K562 (cell line): ENCODE measurements around the gene DGAT2L6. TPM values are rescaled to one million over a fixed set of nuclear protein-coding genes. Genes with fewer than 3 reads are reported as not detected.

ENCODE experiments used
- ATAC-seq: fragments of 200-7000 bp; cut with Tn5 transposase; 3 replicates; pipeline ENCODE4 v1.9.1; 2020; ENCODE audit warnings: moderate library complexity
- BruUV-seq: library from RNA; stranded (reverse); fragments of 400-500 nt; replicated peaks from 2 replicates; lab custom pipeline; 2021; lab: Mats Ljungman, UMichigan
- CTCF ChIA-PET: fragments of 300-600 bp; formaldehyde crosslinking; extraction: SDS; loops from one replicate; lab custom pipeline; 2021; ENCODE audit warnings: low intra/inter-chr PET ratio; lab: Yijun Ruan, JAX
- POLR2A ChIA-PET: fragments of 300-600, 350-650 bp; sonication (Branson Sonifier 250); formaldehyde crosslinking; extraction: SDS; loops from one replicate; lab custom pipeline; 2021; ENCODE audit warnings: antibody characterized with exemption, inconsistent platforms; lab: Yijun Ruan, JAX
- DNase-seq, 4 experiments: peaks; one replicate each; pipeline versions ENCODE4 v3.0.0 to v3.0.0-alpha.2; 2011 to 2018; ENCODE audit warnings: low spot score in 3 of 4, mixed read lengths in 3 of 4; ENCODE audit errors: extremely low read depth in 1 of 4
- FAIRE-seq: peaks from 2 replicates; lab custom pipeline; 2011; peaks lifted over from hg19 to GRCh38; lab: Jason Lieb, UNC
- H2AFZ ChIP-seq: 2 replicates; pipeline ENCODE4 v1.6.0; 2011; ENCODE audit warnings: low read depth, low read length, control low read depth, inconsistent platforms
- H3K27ac ChIP-seq: fragments of 200-600 bp; 3 replicates; pipeline ENCODE4 v1.8.0; 2011; ENCODE audit warnings: low read depth, mild to moderate bottlenecking, control low read depth, inconsistent platforms, low read length, moderate library complexity, mixed read lengths; ENCODE audit errors: extremely low read depth
- H3K27me3 ChIP-seq, 2 experiments: fragments of 300-600 bp in 1 of 2; 2 replicates in 1 of 2; 3 replicates in 1 of 2; pipeline versions ENCODE4 v1.6.0 to v1.8.0; 2011; ENCODE audit warnings: inconsistent platforms in 2 of 2, low read length in 2 of 2, mild to moderate bottlenecking in 1 of 2, mixed read lengths in 1 of 2, moderate library complexity in 1 of 2; ENCODE audit not compliant: control insufficient read depth in 2 of 2, insufficient read depth in 2 of 2
- H3K36me3 ChIP-seq: fragments of 300-600 bp; 3 replicates; pipeline ENCODE4 v1.8.0; 2011; ENCODE audit warnings: mild to moderate bottlenecking, low read length, inconsistent platforms; ENCODE audit not compliant: control insufficient read depth, insufficient read depth
- H3K4me1 ChIP-seq, 2 experiments: fragments of 200-600 bp in 1 of 2; replicated peaks in 1 of 2; 2 replicates in 1 of 2; 3 replicates in 1 of 2; pipeline versions ENCODE4 v1.5.1 to v1.8.0; 2011; ENCODE audit warnings: inconsistent platforms in 2 of 2, low read length in 2 of 2, mild to moderate bottlenecking in 1 of 2, mixed read lengths in 1 of 2, moderate library complexity in 1 of 2; ENCODE audit not compliant: control insufficient read depth in 2 of 2, insufficient read depth in 2 of 2
- H3K4me2 ChIP-seq: 2 replicates; pipeline ENCODE4 v1.6.1; 2011; ENCODE audit warnings: low read length, control low read depth, inconsistent platforms, mixed read lengths; ENCODE audit not compliant: insufficient read depth
- H3K4me3 ChIP-seq: fragments of 200-600 bp; sonication (generic), shearing (Covaris generic); 2 replicates; pipeline ENCODE4 v1.5.1; 2016; ENCODE audit warnings: control low read depth, inconsistent platforms
- H3K79me2 ChIP-seq: fragments of 200-600 bp; 3 replicates; pipeline ENCODE4 v1.8.0; 2011; ENCODE audit warnings: low read length, inconsistent platforms; ENCODE audit not compliant: control insufficient read depth, insufficient read depth
- H3K9ac ChIP-seq, 2 experiments: 2 replicates each; pipeline versions ENCODE4 v1.6.0 to v1.6.1; 2011; ENCODE audit warnings: low read depth in 2 of 2, low read length in 2 of 2, control low read depth in 1 of 2, inconsistent platforms in 1 of 2, mild to moderate bottlenecking in 1 of 2, mixed read lengths in 1 of 2; ENCODE audit not compliant: insufficient read depth in 1 of 2
- H3K9me1 ChIP-seq: one replicate; pipeline ENCODE4 v1.6.0; 2011; ENCODE audit warnings: inconsistent platforms, mild to moderate bottlenecking, low read length, moderate library complexity; ENCODE audit not compliant: control insufficient read depth, insufficient read depth
- H3K9me3 ChIP-seq: replicated peaks from 2 replicates; pipeline ENCODE4 v1.5.1; 2011; ENCODE audit warnings: low read depth, low read length, inconsistent platforms; ENCODE audit not compliant: control insufficient read depth, insufficient read depth
- H4K20me1 ChIP-seq: replicated peaks from 2 replicates; pipeline ENCODE4 v1.6.1; 2011; ENCODE audit warnings: low read length, inconsistent platforms, mixed read lengths; ENCODE audit not compliant: control insufficient read depth, insufficient read depth
- CHCHD3 ChIP-seq: fragments of 250-450 bp; sonication (Bioruptor Pico); IDR thresholded peaks from 2 replicates; pipeline ENCODE4 v2.1.2; 2022; ENCODE audit warnings: mild to moderate bottlenecking
- CREBBP ChIP-seq: IDR thresholded peaks from one replicate; pipeline ENCODE4 v1.6.1; 2012; ENCODE audit warnings: low read depth, mild to moderate bottlenecking, control low read depth, inconsistent platforms, low read length
- FUS ChIP-seq: fragments of 200-400 bp; formaldehyde crosslinking; optimal IDR thresholded peaks from 2 replicates; pipeline ENCODE3; 2017; ENCODE audit warnings: low read depth, low read length
- HMGN3 ChIP-seq: IDR thresholded peaks from 2 replicates; pipeline ENCODE4 v1.6.1; 2011; ENCODE audit warnings: borderline replicate concordance, low read depth, mild to moderate bottlenecking, mixed read lengths, low read length; ENCODE audit not compliant: insufficient read length; ENCODE audit errors: extremely low read depth
- HMGXB4 ChIP-seq: sonication (generic); formaldehyde crosslinking; IDR thresholded peaks from 2 replicates; pipeline ENCODE4 v1.8.1; 2023; ENCODE audit warnings: mild to moderate bottlenecking, missing genetic modification reagents
- HSF4 ChIP-seq: fragments of 250-450 bp; sonication (Bioruptor Pico); IDR thresholded peaks from 2 replicates; pipeline ENCODE4 v2.1.2; 2022; ENCODE audit warnings: mild to moderate bottlenecking, moderate library complexity, borderline replicate concordance
- MAZ ChIP-seq, 2 experiments: fragments of 450-650 bp in 1 of 2; sonication (generic) in 1 of 2; formaldehyde crosslinking; IDR thresholded peaks in 1 of 2; conservative IDR thresholded peaks in 1 of 2; 2 replicates each; pipeline versions ENCODE4 v1.4.0 to v1.5.0; 2020; ENCODE audit warnings: mild to moderate bottlenecking in 1 of 2, missing genetic modification reagents in 1 of 2
- NCOR1 ChIP-seq: fragments of 450-650 bp; IDR thresholded peaks from 2 replicates; pipeline ENCODE4 v1.6.1; 2016; ENCODE audit warnings: mild to moderate bottlenecking, moderate library complexity
- NFIX ChIP-seq: fragments of 250-450 bp; sonication (Bioruptor Pico); IDR thresholded peaks from 2 replicates; pipeline ENCODE4 v1.4.0; 2020; ENCODE audit warnings: low read depth, mild to moderate bottlenecking, moderate library complexity
- NR0B1 ChIP-seq: fragments of 450-650 bp; IDR thresholded peaks from one replicate; pipeline ENCODE4 v1.6.1; 2018; ENCODE audit warnings: mild to moderate bottlenecking, moderate library complexity; ENCODE audit not compliant: partially characterized antibody
- NUFIP1 ChIP-seq: fragments of 450-650 bp; IDR thresholded peaks from 2 replicates; pipeline ENCODE4 v1.6.1; 2018; ENCODE audit not compliant: partially characterized antibody
- PCBP1 ChIP-seq: fragments of 200-400 bp; formaldehyde crosslinking; IDR thresholded peaks from 2 replicates; pipeline ENCODE4 v1.6.1; 2018; ENCODE audit warnings: mild to moderate bottlenecking, low read depth, low read length; ENCODE audit not compliant: poor library complexity, severe bottlenecking
- PHF8 ChIP-seq: fragments of 200-600 bp; sonication (generic); IDR thresholded peaks from 2 replicates; pipeline ENCODE4 v1.6.1; 2012; ENCODE audit warnings: mixed run types, mild to moderate bottlenecking, inconsistent platforms, low read length, moderate library complexity, borderline replicate concordance
- RFX7 ChIP-seq: fragments of 250-450 bp; sonication (Bioruptor Pico); IDR thresholded peaks from 2 replicates; pipeline ENCODE4 v1.5.1; 2021; ENCODE audit warnings: mild to moderate bottlenecking
- SRSF9 ChIP-seq: fragments of 200-400 bp; formaldehyde crosslinking; IDR thresholded peaks from 2 replicates; pipeline ENCODE4 v1.6.1; 2017; ENCODE audit warnings: low read depth, low read length, borderline replicate concordance
- THRAP3 ChIP-seq: fragments of 450-650 bp; IDR thresholded peaks from 2 replicates; pipeline ENCODE4 v1.6.1; 2016; ENCODE audit warnings: mild to moderate bottlenecking, inconsistent platforms, borderline replicate concordance
- ZBTB1 ChIP-seq: sonication (generic); formaldehyde crosslinking; IDR thresholded peaks from 2 replicates; pipeline ENCODE4 v1.8.1; 2023; ENCODE audit warnings: missing genetic modification reagents, low read depth, mild to moderate bottlenecking, borderline replicate concordance
- ZNF561 ChIP-seq: fragments of 450-650 bp; formaldehyde crosslinking; conservative IDR thresholded peaks from 2 replicates; pipeline ENCODE4 v1.4.0; 2020; ENCODE audit warnings: mild to moderate bottlenecking, moderate library complexity
- ZNF766 ChIP-seq: fragments of 200-800 bp; sonication (Bioruptor generic); conservative IDR thresholded peaks from 2 replicates; pipeline ENCODE4 v1.6.1; 2016; ENCODE audit warnings: missing genetic modification characterization, missing compliant biosample characterization
- WGBS: fragments of 100-300 bp; shearing (Covaris generic); methylation state at CpG from one replicate; pipeline ENCODE4 v1.1.6; 2016; ENCODE audit warnings: low coverage, mixed read lengths; ENCODE audit not compliant: insufficient coverage; ENCODE audit errors: missing lambda C conversion rate; 5-methylcytosine and 5-hydroxymethylcytosine counted together
- in situ Hi-C: fragments of 300-500 bp; cut with MboI; formaldehyde crosslinking; loops from 4 replicates; pipeline ENCODE4 v1.15.0; 2018; ENCODE audit warnings: inconsistent platforms, mixed read lengths
- intact Hi-C: fragments of 100-400 bp; cut with micrococcal nuclease; formaldehyde crosslinking; loops from 2 replicates; pipeline ENCODE4 v1.14.2; 2022
- polyA plus RNA-seq, 8 experiments: library from polyadenylated mRNA; depleted of rRNA in 4 of 8; stranded (reverse) in 5 of 8; unstranded in 3 of 8; fragments of >200 nt; fragmentation: Nextera tagmentation in 2 of 8; fragmentation: Illumina TruSeq in 1 of 8; extraction: Ambion mirVana in 2 of 8; extraction: Trizol in 1 of 8; gene quantifications; 2 replicates each; pipeline versions ENCODE4 v1.2.1 to v1.2.3, GENCODE V29; 2011 to 2014; ENCODE audit warnings: inconsistent platforms in 1 of 8, missing spikeins in 1 of 8
- total RNA-seq, 7 experiments: library from RNA; depleted of rRNA in 6 of 7; stranded (reverse); fragments of >200 nt in 6 of 7; fragmentation: Illumina TruSeq in 2 of 7; extraction: Trizol in 2 of 7; gene quantifications; 2 replicates each; pipeline versions ENCODE4 v1.2.1 to v1.2.3, GENCODE V29; 2011 to 2021; ENCODE audit warnings: low replicate concordance in 1 of 7

DGAT2L6 gene
- total and polyA plus RNA-seq, 9 of the 15 experiments (the other 6 are each of a cell fraction or from before 2014, with no cell fraction given), result not detected

GRCh38 chrX:70201732-70202131 is 24.4 kb downstream of the DGAT2L6 start:
- 2% methylated on average over 5 of the region's 5 CpGs for whole genome bisulfite sequencing

GRCh38 chrX:70208479-70208878 is 31.2 kb downstream of the DGAT2L6 start:
- BruUV-seq, result no TSS peak
- Histone ChIP-seq H3K79me2 (no peaks in the 10 kb centered on the region), H3K27ac (no peak overlapping the region), H3K36me3 (no peaks in the 10 kb centered on the region), H3K4me1 (no peaks in the 10 kb centered on the region), H3K4me2 (no peak overlapping the region), H4K20me1 (no peaks in the 10 kb centered on the region), H2AFZ (no peak overlapping the region), H3K4me3 (no peak overlapping the region), H3K27me3 (no peaks in the 10 kb centered on the region; a peak in 1 of 5 replicates), H3K9ac (no peak overlapping the region), H3K9me3 (no peaks in the 10 kb centered on the region), H3K9me1 (no peaks in the 10 kb centered on the region)
- in situ Hi-C loops, result no loop called here
- FAIRE-seq (no peak), DNase-seq (no peak), ATAC-seq (no peak)
- intact Hi-C loops, result no loop called here
- ChIA-PET CTCF (no interaction called here), POLR2A (no interaction called here)
- TF ChIP-seq PCBP1 (no peak), NCOR1 (no peak), ZNF766 (CRISPR knock-in tag) (no peak), NUFIP1 (no peak), ZBTB1 (no peak), NFIX (CRISPR knock-in tag) (no peak), NR0B1 (no peak), SRSF9 (no peak), PHF8 (no peak), HSF4 (CRISPR knock-in tag) (no peak), HMGXB4 (CRISPR knock-in tag) (no peak), CHCHD3 (CRISPR knock-in tag) (no peak)

More at GRCh38 chrX:70201732-70202131, 24.4 kb downstream of the DGAT2L6 start:
- in situ Hi-C loops, result no loop called here
- FAIRE-seq (no peak), ATAC-seq (no peak)
- H3K9me3 ChIP-seq, result no peaks in the 10 kb centered on the region
- H4K20me1 ChIP-seq, result no peaks in the 10 kb centered on the region
- no peak overlapping the region for H2AFZ ChIP-seq
- TF ChIP-seq THRAP3, result no peak
- TF ChIP-seq CREBBP, result no peak
- no peak for TF ChIP-seq HMGN3
- TF ChIP-seq ZNF561 (CRISPR knock-in tag), result no peak
- no peak for TF ChIP-seq FUS
- no peak for TF ChIP-seq RFX7
- no peak for TF ChIP-seq MAZ (CRISPR knock-in tag; conservative IDR thresholded peaks at IDR 0.05 in 1 of 2, IDR thresholded peaks at IDR 0.05 in 1 of 2)
- TF ChIP-seq, all 486 proteins: peak for 0
- H3K27me3 ChIP-seq, result peaks cover 0 to 19% of the 10 kb centered on the region in 2 experiments; a peak in 3 of 5 replicates
- H3K4me2 ChIP-seq, result no peak overlapping the region
- no peaks in the 10 kb centered on the region for H3K4me1 ChIP-seq
- CTCF ChIA-PET, result no interaction called here
- no TSS peak for BruUV-seq
- POLR2A ChIA-PET, result no interaction called here
- no peak overlapping the region for H3K9ac ChIP-seq
- H3K4me3 ChIP-seq, result no peak overlapping the region
- H3K9me1 ChIP-seq, result no peaks in the 10 kb centered on the region
- no peaks in the 10 kb centered on the region for H3K36me3 ChIP-seq
- H3K27ac ChIP-seq, result no peak overlapping the region
- intact Hi-C loops, result no loop called here
- no peaks in the 10 kb centered on the region for H3K79me2 ChIP-seq
- no peak for DNase-seq
